C4-2B (cell line): ENCODE measurements around the gene NVL.

Source experiments
- ZFX ChIP-seq: fragments of 450-650 bp; IDR thresholded peaks from 2 replicates; pipeline ENCODE4 v1.6.1; 2017
- TF ChIP-seq, protein P1 (sequence below): fragments of 450-650 bp; conservative IDR thresholded peaks from 2 replicates; pipeline ENCODE4 v1.5.1; 2017; ENCODE audit warnings: mild to moderate bottlenecking

- TF ChIP-seq, protein P1, sequence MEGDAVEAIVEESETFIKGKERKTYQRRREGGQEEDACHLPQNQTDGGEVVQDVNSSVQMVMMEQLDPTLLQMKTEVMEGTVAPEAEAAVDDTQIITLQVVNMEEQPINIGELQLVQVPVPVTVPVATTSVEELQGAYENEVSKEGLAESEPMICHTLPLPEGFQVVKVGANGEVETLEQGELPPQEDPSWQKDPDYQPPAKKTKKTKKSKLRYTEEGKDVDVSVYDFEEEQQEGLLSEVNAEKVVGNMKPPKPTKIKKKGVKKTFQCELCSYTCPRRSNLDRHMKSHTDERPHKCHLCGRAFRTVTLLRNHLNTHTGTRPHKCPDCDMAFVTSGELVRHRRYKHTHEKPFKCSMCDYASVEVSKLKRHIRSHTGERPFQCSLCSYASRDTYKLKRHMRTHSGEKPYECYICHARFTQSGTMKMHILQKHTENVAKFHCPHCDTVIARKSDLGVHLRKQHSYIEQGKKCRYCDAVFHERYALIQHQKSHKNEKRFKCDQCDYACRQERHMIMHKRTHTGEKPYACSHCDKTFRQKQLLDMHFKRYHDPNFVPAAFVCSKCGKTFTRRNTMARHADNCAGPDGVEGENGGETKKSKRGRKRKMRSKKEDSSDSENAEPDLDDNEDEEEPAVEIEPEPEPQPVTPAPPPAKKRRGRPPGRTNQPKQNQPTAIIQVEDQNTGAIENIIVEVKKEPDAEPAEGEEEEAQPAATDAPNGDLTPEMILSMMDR: no peak
- no peak for TF ChIP-seq ZFX
Measured at GRCh38 chr1:224312025-224312424, 17.9 kb downstream of the NVL start.
